ENCODE data around the gene CRELD1.
A peak's percentile ranks its signal among the peaks of the same experiment; 100 is the strongest.
"Not testable (repeated sequence)": the region's sequence is repeated elsewhere in the genome, so short reads cannot be mapped to it uniquely, and the experiment has no call there.

The CRELD1 gene, protein sequence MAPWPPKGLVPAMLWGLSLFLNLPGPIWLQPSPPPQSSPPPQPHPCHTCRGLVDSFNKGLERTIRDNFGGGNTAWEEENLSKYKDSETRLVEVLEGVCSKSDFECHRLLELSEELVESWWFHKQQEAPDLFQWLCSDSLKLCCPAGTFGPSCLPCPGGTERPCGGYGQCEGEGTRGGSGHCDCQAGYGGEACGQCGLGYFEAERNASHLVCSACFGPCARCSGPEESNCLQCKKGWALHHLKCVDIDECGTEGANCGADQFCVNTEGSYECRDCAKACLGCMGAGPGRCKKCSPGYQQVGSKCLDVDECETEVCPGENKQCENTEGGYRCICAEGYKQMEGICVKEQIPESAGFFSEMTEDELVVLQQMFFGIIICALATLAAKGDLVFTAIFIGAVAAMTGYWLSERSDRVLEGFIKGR

DNA sequence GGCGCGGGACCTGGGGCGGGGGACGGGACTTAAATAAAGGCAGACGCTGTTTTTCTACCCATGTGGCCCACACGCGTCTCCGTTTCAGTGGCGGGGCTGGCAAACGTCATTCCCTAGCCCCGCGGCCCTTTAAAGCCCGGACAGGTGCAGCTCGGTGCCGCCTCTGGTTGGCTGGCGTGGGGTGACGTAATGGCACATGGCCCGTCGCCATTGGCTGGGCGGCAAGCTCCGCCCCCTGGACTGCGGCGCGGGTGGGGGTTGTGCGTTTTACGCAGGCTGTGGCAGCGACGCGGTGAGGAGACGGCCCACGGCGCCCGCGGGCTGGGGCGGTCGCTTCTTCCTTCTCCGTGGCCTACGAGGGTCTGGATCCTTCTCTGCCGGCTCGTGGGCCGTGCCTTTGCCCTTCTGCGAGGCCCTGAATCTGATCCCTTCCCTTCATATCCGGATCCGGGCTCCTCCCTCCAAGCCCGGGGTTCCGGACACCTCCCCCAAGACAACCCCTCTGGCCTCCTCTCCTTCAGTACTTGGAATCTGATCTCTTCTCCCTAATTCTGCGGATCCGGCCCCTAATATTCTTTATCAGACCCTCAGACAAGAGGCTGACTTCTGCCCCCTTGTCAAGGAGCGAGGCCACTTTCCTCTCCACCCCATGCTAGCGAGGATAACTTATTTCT is at the start of gene CRELD1:
CRELD1 (plus strand) TSS at position 274 of the 674 bp plus-strand sequence. CDS start 605 bp downstream, outside the sequence.
- peak; percentile 94 to 96 for DNase-seq (ENCODE audit: low read depth in 2 of 2)

DNA sequence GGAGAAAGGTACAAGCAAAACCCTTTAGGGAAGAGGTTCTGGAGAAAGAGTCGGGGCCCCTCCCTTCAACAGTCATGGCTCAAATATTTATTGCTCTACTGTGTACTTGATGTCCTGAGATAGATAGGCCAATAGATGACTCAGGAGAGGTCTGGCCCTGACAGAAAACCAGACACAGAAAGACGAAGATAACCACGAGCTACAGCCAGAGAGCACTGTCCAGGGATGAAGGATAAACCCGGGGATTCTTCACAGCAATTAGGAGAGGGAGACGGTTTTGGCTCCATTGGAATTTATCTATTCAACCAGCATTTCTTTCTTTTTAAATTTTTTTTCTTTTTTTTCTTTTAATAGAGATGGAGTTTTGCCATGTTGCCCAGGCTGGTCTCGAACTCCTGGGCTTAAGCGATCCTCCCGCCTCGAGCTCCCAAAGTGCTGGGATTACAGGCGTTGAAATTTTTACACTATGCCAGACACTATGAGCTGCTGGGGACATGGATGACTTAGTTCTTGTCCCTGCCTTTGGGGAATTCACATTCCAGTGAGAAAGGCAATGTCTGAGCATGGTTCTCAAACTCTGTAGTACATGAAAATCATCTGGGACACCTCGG is 49.0 kb upstream of the CRELD1 start:
- DNase-seq (ENCODE audit: low read depth in 2 of 2) = no peak

DNA sequence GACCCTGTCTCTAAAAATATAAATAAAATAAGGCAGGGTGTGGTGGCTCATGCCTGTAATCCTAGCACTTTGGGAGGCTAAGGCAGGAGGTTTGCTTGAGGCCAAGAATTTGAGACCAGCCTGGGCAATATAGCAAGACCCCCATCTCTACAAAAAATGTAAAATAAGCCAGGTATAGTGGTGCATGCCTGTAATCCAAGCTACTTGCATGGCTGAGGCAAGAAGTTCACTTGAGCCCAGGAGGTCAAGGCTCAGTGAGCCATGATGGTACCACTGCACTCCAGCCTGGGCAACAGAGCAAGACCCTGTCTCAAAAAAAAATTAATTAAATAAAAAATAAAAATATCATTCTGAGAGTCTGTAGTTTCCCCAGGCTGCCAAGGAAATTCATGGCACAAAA is 47.3 kb upstream of the CRELD1 start:
- no peak for DNase-seq (ENCODE audit: low read depth in 2 of 2)

DNA sequence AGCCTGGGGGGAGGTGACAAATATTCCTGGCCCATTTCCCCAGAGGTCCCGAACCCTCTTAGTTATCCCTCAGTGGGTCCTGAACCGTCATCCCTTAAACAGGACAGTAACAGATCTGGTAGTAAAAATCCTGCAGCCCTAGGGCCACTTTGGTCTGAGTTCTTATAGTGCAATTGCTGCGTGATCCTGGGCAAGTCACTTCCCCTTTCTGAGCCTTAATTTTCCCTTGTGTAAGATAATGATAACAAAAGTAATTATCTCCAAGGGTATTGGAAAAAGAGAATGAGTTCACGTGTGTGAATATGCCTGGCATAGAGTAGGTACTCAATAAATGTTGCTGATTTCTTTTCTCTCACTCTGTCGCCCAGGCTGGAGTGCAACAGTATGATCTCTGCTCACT is 46.2 kb upstream of the CRELD1 start:
- no peak for DNase-seq (ENCODE audit: low read depth in 2 of 2)

DNA sequence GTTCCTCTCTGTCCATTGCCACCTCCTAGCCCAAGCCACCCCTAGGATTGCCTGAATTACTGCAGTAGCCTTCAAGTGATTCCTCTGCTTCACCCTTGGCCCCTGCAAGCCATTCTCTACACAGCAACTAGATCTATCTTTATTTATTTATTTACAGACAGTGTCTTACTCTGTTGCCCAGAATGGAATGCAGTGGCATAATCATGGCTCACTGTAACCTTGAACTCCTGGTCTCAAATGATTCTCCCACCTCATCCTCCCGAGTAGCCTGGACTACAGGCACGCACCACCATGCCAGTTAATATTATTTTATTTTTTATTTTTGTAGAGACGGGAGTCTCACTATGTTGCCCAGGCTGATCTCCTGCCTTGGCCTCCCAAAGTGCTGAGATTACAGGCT is 45.1 kb upstream of the CRELD1 start:
- no peak for DNase-seq (ENCODE audit: low read depth in 2 of 2)

DNA sequence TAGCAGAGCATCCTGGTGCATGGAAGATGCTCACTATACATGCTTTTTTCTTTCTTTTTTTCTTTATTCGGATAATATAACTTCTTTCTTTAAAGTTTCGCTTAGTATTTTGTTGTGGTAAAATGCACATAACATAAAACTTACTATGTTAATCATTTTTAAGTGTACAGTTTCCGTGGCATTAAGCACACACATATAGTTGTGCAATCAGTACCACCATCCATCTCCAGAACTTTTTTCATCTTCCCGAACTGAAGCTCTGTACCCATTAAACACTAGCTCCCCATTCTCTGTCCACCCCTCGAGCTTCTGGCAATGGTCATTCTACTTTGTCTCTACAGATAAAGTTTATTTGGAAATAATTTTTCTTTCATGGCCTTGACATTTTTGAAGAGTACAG is 44.2 kb upstream of the CRELD1 start:
- no peak for DNase-seq (ENCODE audit: low read depth in 2 of 2)

DNA sequence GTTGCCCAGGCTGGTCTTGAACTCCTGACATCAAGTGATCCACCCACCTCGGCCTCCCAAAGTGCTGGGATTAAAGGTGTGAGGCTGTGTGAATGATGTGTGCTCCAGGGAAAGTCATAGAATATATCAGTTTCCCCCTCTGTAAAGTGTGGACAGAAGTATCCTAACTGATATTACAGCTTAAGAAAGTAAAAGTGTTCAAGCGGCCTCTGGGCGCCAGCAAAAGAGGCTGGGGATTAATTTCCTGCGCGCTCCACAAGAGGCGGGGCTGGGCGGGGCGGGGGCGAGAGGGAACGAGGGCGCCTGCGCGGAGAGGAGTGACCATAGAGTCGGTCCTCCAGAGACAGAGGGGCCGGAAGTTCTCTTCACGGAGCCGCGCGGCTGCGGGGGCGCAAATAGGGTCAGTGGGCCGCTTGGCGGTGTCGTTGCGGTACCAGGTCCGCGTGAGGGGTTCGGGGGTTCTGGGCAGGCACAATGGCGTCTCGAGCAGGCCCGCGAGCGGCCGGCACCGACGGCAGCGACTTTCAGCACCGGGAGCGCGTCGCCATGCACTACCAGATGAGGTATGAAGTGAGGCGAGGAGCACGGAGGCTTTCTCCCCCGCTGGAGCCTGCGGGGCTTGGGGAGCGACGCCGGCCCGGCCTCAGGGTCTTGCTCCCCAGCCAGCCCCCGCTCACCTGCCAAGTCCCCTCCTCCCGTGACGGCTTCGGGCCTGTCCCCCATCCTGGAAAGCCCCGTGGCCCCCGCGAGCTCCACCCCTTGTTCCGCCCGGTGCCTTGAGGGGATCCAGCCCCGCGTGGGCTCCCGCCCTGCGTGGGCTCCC is 43.2 kb upstream of the CRELD1 start, which contains the start of gene JAGN1:
JAGN1 (plus strand) TSS at position 362 of the 823 bp plus-strand sequence; CDS start at position 475, 113 bp downstream.
- peak; percentile 85 for DNase-seq (ENCODE audit: low read depth in 2 of 2)

DNA sequence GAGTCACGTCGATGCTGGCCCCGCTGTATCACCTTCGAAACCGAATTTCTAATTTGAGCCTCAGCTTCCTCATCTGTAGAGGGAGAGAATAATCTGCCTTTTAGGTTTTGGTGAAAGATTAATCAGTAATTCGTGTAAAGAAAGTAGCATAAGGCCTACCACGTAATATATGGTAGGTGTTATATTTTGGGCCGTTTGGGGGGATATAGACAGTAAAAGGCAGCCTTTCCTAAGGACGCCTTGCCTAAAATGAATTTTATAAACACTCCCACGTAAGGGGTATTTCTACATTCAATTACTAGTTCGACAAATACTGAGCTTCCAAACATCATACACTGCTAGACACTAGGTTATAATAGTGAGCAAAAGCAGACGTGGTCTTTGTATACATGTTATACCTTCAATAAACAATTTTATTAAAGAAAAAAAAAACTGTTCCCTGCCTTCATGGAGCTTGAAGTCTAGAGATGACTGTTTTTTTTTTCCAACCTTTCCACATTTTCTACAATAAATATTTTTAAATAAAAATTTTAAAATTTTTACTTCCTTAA is 42.5 kb upstream of the CRELD1 start:
- no peak for DNase-seq (ENCODE audit: low read depth in 2 of 2)

DNA sequence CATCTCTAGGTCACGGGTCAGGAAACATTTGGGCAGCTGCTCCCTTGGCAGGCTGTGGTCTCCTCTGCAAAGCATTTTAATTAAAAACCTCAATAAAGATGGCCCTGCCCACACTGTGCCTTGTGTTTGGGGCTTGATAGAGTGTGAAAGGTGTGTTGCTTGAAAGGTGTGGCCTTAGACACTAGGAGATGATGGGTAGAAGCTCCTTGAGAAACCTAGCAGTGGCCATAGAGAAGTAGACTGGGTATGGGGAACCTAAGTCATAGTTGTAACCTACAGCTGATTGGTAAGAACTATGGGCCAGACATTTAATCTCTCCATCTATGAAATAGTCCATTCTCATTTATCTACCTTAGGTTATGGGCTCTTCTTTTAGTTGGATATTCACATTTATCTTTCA is 39.9 kb upstream of the CRELD1 start:
- no peak for DNase-seq (ENCODE audit: low read depth in 2 of 2)

DNA sequence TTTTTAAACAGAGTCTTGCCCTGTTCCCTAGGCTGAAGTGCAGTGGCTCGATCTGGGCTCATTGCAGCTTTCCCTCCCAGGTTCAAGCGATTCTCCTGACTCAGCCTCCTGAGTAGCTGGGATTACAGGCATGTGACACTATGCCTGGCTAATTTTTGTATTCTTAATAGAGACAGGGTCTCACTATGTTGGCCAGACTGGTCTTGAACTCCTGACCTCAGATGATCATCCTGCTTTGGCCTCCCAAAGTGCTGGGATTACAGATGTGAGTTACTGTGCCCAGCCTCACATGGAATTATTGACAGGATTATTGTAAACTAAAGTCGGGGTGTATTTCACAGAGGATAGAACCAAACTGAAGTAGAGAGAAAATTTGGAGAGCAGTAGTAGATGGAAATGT is 37.9 kb upstream of the CRELD1 start:
- not testable (repeated sequence) for DNase-seq (ENCODE audit: low read depth in 2 of 2)

DNA sequence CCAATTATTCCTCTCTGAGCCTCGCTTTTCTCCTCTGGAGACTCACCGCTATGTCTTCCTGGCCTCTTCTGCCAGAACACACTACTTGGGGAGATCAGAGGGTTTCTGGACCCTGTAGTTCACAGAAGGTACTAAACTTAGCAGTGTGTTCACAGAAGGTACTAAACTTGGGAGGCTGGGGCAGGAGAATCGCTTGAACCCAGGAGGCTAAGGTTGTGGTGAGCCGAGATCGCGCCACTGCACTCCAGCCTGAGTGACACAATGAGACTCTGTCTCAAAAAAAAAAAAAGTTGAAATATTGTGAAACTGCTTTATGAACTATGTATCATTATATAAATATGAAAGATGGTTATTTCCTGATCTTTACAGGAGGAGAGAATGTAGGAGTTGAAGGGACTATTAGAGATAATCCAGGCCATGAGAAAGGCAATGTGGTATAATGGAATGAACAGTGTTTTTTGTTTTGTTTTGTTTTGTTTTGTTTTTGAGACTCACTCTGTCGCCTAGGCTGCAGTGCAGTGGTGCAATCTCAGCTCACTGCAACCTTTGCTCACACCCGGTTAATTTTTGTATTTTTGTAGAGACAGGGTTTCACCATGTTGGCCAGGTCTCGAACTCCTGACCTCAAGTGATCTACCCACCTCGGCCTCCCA is 36.8 kb upstream of the CRELD1 start:
- not testable (repeated sequence) for DNase-seq (ENCODE audit: low read depth in 2 of 2)

DNA sequence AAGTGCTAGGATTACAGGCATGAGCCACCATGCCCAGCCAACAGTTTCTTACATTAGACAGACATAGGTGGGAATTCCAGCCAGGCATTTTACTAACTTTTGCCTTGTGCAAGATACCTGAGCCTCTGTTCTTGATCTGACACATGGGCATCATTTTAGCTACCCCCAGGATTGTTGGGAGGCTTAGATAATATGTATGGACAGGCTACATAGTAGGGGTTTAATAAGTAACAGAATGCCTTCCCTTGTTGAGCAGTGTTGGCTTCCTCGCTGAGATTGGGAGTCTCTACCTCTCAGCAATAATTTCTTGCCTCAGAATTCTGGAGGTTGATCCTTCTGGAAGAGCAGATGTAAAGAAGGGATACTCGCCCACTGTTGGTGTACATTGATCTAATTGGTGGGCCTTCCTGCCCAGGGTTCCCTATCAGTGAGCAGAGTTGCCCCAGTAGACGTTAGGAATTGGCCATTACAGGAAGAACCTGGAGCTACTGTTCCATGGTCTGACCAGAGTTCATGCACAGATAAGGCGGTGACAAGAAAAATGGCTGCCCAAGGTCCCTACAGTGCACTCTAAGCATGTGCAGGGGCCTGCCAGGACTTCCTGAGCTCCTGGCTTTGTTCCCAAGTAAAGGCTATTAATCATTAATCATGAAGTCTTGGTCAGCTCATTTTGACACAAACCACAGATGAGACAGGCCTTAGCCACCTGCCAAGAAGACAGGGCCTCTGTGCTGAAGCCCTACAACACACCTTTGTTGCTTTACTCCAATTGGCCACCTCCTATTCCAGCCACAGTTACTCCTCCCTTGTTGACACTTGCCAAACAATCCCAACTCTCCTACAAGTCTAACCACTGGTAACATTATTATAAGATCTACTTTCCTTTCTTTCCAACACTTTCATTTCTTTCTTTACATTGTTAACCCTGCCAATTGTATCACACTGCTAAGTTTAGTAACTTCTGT is 35.9 kb upstream of the CRELD1 start:
- DNase-seq (ENCODE audit: low read depth in 2 of 2) = no peak

DNA sequence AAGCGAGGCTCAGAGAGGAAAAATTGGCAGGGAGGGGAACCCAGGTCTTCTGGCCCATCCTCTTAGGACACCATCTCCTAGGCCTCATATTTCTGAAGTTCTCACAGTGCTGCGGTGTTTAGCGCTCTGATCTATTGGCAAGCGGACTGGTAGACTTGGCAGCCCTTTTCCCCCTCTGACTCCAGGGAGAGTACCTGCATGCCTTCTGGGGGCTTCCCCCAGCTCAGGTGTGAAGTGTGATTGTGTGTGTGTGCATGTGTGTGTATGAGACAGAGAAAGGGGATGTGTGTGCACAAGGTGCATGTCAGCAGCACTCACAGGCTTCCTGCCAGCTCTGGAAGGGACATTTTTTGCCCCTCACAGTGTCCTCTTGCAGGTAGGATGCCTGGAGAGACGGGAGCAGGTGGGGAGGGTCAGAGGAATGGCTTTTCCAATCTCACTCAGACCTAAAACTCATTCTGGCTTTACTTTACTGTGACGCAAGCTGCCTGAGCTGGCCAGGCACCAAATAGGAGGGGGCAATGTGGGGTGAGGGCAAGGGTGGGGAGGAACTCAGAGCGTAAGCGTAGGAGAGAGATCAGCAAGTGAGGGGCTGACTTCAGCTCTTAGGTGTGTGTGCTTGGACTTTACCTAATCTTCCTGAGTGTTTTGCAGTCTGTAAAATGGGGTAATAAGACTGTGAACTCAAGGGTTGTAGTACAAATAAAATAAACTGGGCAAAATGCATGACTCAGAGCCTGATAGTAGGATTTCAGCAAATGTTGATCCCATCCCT is 35.0 kb upstream of the CRELD1 start:
- no peak for DNase-seq (ENCODE audit: low read depth in 2 of 2)

DNA sequence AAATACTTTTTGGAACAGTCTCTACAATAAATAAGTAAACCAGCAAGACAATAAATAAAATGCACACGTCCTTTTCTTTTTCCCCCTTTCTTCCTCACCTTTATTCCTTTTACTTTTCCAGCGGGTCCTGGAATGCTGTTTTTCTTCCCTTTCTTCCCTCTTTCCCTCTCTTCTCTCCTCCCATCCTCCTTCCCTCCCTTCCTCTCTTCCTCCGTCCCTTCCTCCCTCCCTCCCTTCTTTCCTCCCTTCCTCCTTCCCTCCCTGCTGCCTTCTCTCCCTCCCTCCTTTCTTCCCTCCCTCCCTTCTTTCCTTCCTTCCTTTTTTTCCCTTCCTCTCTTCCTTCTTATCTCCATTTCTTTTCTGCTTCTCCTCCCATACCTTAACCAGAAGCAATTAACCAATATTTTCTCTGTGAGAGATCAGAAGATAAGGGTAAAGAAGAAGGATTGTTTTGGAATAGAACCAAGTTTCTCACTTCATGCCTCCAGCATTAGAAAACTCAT is 34.3 kb upstream of the CRELD1 start:
- DNase-seq (ENCODE audit: low read depth in 2 of 2) = no peak

DNA sequence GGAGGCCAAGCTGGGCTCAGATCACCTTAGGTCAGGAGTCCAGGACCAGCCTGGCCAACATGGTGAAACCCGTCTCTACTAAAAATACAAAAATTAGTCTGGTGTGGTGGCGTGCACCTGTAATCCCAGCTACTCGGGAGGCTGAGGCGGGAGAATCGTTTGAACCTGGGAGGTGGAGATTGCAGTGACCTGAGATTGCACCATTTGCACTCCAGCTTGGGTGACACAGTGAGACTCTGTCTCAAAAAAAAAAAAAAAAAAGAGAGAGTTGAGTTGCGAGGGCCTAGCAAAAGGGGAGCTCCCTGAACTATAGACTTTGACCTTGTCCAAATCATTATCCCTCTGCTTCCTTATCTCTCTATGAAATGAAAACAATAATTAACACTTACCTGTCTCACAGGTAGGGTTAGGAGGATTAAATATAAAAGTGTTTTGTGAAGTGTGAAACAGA is 32.6 kb upstream of the CRELD1 start:
- not testable (repeated sequence) for DNase-seq (ENCODE audit: low read depth in 2 of 2)

DNA sequence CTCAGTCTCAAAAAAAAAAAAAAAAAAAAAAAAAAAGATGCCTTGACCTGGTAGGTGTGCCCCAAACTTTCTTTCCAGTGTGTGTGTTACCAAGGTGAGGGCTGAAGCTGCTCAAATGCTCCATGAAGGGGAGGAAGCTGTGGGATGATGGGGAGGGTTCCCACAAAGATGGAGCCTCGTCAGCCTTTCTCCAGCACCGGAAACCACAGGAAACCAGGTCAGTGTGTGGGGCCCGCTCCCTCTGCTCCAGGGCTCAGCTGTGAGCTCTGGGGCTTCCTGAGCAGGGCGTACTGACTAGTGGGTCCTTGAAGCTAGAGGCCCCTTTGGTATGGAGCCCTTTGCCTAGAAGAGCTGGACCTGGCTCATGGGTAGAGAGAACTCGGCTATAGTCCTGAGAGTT is 31.7 kb upstream of the CRELD1 start:
- DNase-seq (ENCODE audit: low read depth in 2 of 2) = no peak

DNA sequence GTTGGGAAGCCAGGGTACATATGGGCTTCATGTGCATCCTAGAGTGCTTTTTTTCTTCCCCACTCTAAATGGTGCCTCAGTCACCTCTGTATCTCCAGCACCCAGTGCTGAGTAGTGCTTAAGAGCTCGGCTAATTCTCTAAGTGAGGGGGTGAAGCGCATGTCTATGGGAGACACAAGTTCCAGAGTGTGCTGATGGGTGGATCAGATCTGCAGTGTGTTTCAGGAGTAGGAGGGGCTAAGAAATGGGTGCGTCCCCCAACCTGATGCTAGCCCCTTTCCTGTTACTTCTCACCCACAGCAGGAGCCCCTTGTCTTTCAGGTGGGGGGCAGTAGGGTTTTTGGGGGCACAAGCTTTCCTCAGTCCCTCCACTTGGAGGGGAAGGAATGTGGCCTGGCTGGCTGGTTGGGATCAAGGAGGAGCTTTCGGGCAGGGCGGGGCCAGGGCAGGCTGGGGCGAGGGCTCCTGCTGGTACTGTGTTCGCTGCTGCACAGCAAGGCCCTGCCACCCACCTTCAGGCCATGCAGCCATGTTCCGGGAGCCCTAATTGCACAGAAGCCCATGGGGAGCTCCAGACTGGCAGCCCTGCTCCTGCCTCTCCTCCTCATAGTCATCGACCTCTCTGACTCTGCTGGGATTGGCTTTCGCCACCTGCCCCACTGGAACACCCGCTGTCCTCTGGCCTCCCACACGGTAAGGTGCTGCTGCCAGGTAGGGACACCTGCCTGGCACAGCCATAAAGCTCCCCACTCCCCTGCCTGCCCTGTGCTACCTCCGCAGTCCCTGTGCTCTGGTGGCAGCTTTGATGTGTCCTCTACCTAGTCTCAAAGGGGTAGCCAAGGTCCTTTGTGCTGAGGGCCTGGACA is 31.0 kb upstream of the CRELD1 start, which contains the start of gene IL17RE:
IL17RE (plus strand) TSS at position 477 of the 866 bp plus-strand sequence; CDS start at position 562, 85 bp downstream.
- no peak for DNase-seq (ENCODE audit: low read depth in 2 of 2)

DNA sequence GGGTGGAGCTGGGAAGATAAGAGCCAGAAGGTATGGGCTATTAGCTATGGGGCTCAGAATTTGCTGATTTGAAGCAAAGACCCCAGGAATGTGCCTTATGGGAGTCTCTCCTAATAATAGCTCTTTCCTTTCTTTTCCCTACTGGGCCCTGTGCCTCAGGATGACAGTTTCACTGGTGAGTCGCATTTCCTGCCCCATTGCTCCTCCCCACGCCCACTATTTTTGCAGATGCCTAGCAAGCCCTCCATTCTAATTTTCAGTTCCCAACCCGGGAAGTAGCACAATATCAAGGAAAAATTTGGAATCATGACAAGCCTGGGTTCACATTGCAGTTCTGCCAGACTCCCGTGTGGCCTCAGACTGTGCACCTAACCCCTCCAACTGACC is 30.4 kb upstream of the CRELD1 start:
- DNase-seq (ENCODE audit: low read depth in 2 of 2) = no peak
